Measurements from ENCODE around the gene MYBBP1A.
"Not testable (repeated sequence)": the region's sequence is repeated elsewhere in the genome, so short reads cannot be mapped to it uniquely, and the experiment has no call there.

MYBBP1A gene

GRCh38 chr17:4554997-4555799 is at the start of gene MYBBP1A:
TSS of gene MYBBP1A (minus strand) at chr17:4555384. CDS start at chr17:4555324, 60 bp downstream.
- no peaks in the 10 kb centered on the region for H3K27me3 ChIP-seq (replicated peaks; ENCODE audit: control insufficient read depth, insufficient read depth, low read length)
- H3K9me3 ChIP-seq (ENCODE audit: control insufficient read depth, low read length), result no peaks in the 10 kb centered on the region
- peak; percentile 99 for DNase-seq (ENCODE audit: low read depth)
- peak within 1 kb of the TSS; percentile 98 for H3K4me3 ChIP-seq (ENCODE audit: low read length)
- peaks cover 31% of the 10 kb centered on the region for H3K36me3 ChIP-seq (ENCODE audit: control insufficient read depth, insufficient read depth, low read length, severe bottlenecking)
- peaks cover 15% of the 10 kb centered on the region for H3K4me1 ChIP-seq (ENCODE audit: control insufficient read depth, insufficient read depth, low read length)
- H3K9ac ChIP-seq (ENCODE audit: low read length), result peak within 1 kb of the TSS; percentile 96

- H3K9me3 ChIP-seq (ENCODE audit: control insufficient read depth, low read length); H3K27me3 ChIP-seq (replicated peaks; ENCODE audit: control insufficient read depth, insufficient read depth, low read length); H3K36me3 ChIP-seq (ENCODE audit: control insufficient read depth, insufficient read depth, low read length, severe bottlenecking); DNase-seq (ENCODE audit: low read depth); H3K9ac ChIP-seq (ENCODE audit: low read length); H3K4me3 ChIP-seq (ENCODE audit: low read length): not testable (repeated sequence)
- peaks cover 30% of the 10 kb centered on the region for H3K4me1 ChIP-seq (ENCODE audit: control insufficient read depth, insufficient read depth, low read length)
Measured at GRCh38 chr17:4604736-4605135, 49.6 kb upstream of the MYBBP1A start.

- no peaks in the 10 kb centered on the region for H3K36me3 ChIP-seq (ENCODE audit: control insufficient read depth, insufficient read depth, low read length, severe bottlenecking)
- no peak overlapping the region for H3K4me3 ChIP-seq (ENCODE audit: low read length)
- peak; percentile 83 for DNase-seq (ENCODE audit: low read depth)
- H3K9me3 ChIP-seq (ENCODE audit: control insufficient read depth, low read length), result no peaks in the 10 kb centered on the region
- H3K9ac ChIP-seq (ENCODE audit: low read length), result no peak overlapping the region
- H3K27me3 ChIP-seq (replicated peaks; ENCODE audit: control insufficient read depth, insufficient read depth, low read length), result peaks cover 3% of the 10 kb centered on the region
- H3K4me1 ChIP-seq (ENCODE audit: control insufficient read depth, insufficient read depth, low read length), result peaks cover 36% of the 10 kb centered on the region
Measured at GRCh38 chr17:4604111-4604644, 49.0 kb upstream of the MYBBP1A start.

- no peak for DNase-seq (ENCODE audit: low read depth)
- Histone ChIP-seq H3K27me3 (replicated peaks; ENCODE audit: control insufficient read depth, insufficient read depth, low read length) (peaks cover under 1% of the 10 kb centered on the region), H3K9ac (ENCODE audit: low read length) (no peak overlapping the region), H3K9me3 (ENCODE audit: control insufficient read depth, low read length) (no peaks in the 10 kb centered on the region), H3K4me3 (ENCODE audit: low read length) (no peak overlapping the region), H3K36me3 (ENCODE audit: control insufficient read depth, insufficient read depth, low read length, severe bottlenecking) (no peaks in the 10 kb centered on the region), H3K4me1 (ENCODE audit: control insufficient read depth, insufficient read depth, low read length) (peaks cover 36% of the 10 kb centered on the region)
Measured at GRCh38 chr17:4602041-4602440, 46.9 kb upstream of the MYBBP1A start.

- Histone ChIP-seq H3K27me3 (replicated peaks; ENCODE audit: control insufficient read depth, insufficient read depth, low read length) (peaks cover 6% of the 10 kb centered on the region), H3K4me3 (ENCODE audit: low read length) (no peak overlapping the region), H3K4me1 (ENCODE audit: control insufficient read depth, insufficient read depth, low read length) (peaks cover 36% of the 10 kb centered on the region), H3K9ac (ENCODE audit: low read length) (no peak overlapping the region), H3K9me3 (ENCODE audit: control insufficient read depth, low read length) (no peaks in the 10 kb centered on the region), H3K36me3 (ENCODE audit: control insufficient read depth, insufficient read depth, low read length, severe bottlenecking) (no peaks in the 10 kb centered on the region)
- no peak for DNase-seq (ENCODE audit: low read depth)
Measured at GRCh38 chr17:4601326-4601725, 46.1 kb upstream of the MYBBP1A start.

- H3K27me3 ChIP-seq (replicated peaks; ENCODE audit: control insufficient read depth, insufficient read depth, low read length), result peaks cover 8% of the 10 kb centered on the region
- no peaks in the 10 kb centered on the region for H3K9me3 ChIP-seq (ENCODE audit: control insufficient read depth, low read length)
- H3K4me1 ChIP-seq (ENCODE audit: control insufficient read depth, insufficient read depth, low read length), result peaks cover 32% of the 10 kb centered on the region
- no peak for DNase-seq (ENCODE audit: low read depth)
- no peaks in the 10 kb centered on the region for H3K36me3 ChIP-seq (ENCODE audit: control insufficient read depth, insufficient read depth, low read length, severe bottlenecking)
- no peak overlapping the region for H3K9ac ChIP-seq (ENCODE audit: low read length)
- H3K4me3 ChIP-seq (ENCODE audit: low read length), result no peak overlapping the region
Measured at GRCh38 chr17:4600563-4600962, 45.4 kb upstream of the MYBBP1A start.

GRCh38 chr17:4599505-4600281 is 44.5 kb upstream of the MYBBP1A start:
- H3K4me3 ChIP-seq (ENCODE audit: low read length), result no peak overlapping the region
- peaks cover 8% of the 10 kb centered on the region for H3K27me3 ChIP-seq (replicated peaks; ENCODE audit: control insufficient read depth, insufficient read depth, low read length)
- peak; percentile 44 for DNase-seq (ENCODE audit: low read depth)
- no peaks in the 10 kb centered on the region for H3K36me3 ChIP-seq (ENCODE audit: control insufficient read depth, insufficient read depth, low read length, severe bottlenecking)
- peaks cover 29% of the 10 kb centered on the region for H3K4me1 ChIP-seq (ENCODE audit: control insufficient read depth, insufficient read depth, low read length)
- no peak overlapping the region for H3K9ac ChIP-seq (ENCODE audit: low read length)
- no peaks in the 10 kb centered on the region for H3K9me3 ChIP-seq (ENCODE audit: control insufficient read depth, low read length)

- H3K27me3 ChIP-seq (replicated peaks; ENCODE audit: control insufficient read depth, insufficient read depth, low read length), result peaks cover 8% of the 10 kb centered on the region
- peak; percentile 72 for DNase-seq (ENCODE audit: low read depth)
- no peak overlapping the region for H3K9ac ChIP-seq (ENCODE audit: low read length)
Measured at GRCh38 chr17:4598776-4599504, 43.8 kb upstream of the MYBBP1A start.

GRCh38 chr17:4597975-4598374 is 42.8 kb upstream of the MYBBP1A start:
- no peak overlapping the region for H3K9ac ChIP-seq (ENCODE audit: low read length)
- H3K4me1 ChIP-seq (ENCODE audit: control insufficient read depth, insufficient read depth, low read length), result peaks cover 22% of the 10 kb centered on the region
- peaks cover 8% of the 10 kb centered on the region for H3K27me3 ChIP-seq (replicated peaks; ENCODE audit: control insufficient read depth, insufficient read depth, low read length)
- DNase-seq (ENCODE audit: low read depth), result no peak
- H3K4me3 ChIP-seq (ENCODE audit: low read length), result no peak overlapping the region
- no peaks in the 10 kb centered on the region for H3K9me3 ChIP-seq (ENCODE audit: control insufficient read depth, low read length)
- H3K36me3 ChIP-seq (ENCODE audit: control insufficient read depth, insufficient read depth, low read length, severe bottlenecking), result no peaks in the 10 kb centered on the region

More at GRCh38 chr17:4598776-4599504, 43.8 kb upstream of the MYBBP1A start:
- H3K4me1 ChIP-seq (ENCODE audit: control insufficient read depth, insufficient read depth, low read length), result peaks cover 22% of the 10 kb centered on the region
- no peak overlapping the region for H3K4me3 ChIP-seq (ENCODE audit: low read length)
- no peaks in the 10 kb centered on the region for H3K36me3 ChIP-seq (ENCODE audit: control insufficient read depth, insufficient read depth, low read length, severe bottlenecking)
- H3K9me3 ChIP-seq (ENCODE audit: control insufficient read depth, low read length), result no peaks in the 10 kb centered on the region

GRCh38 chr17:4596636-4597380 is 41.6 kb upstream of the MYBBP1A start:
- Histone ChIP-seq H3K9me3 (ENCODE audit: control insufficient read depth, low read length) (no peaks in the 10 kb centered on the region), H3K27me3 (replicated peaks; ENCODE audit: control insufficient read depth, insufficient read depth, low read length) (peaks cover 13% of the 10 kb centered on the region), H3K4me1 (ENCODE audit: control insufficient read depth, insufficient read depth, low read length) (peaks cover 22% of the 10 kb centered on the region), H3K9ac (ENCODE audit: low read length) (no peak overlapping the region), H3K4me3 (ENCODE audit: low read length) (no peak overlapping the region), H3K36me3 (ENCODE audit: control insufficient read depth, insufficient read depth, low read length, severe bottlenecking) (no peaks in the 10 kb centered on the region)
- no peak for DNase-seq (ENCODE audit: low read depth)
